Measurements from ENCODE around the gene FHIT.

FHIT gene

GRCh38 chr3:59914251-59914650 is 1337.0 kb downstream of the FHIT start:
- Mint-ChIP-seq H3K4me3 (no peak overlapping the region), H3K9me3 (no peaks in the 10 kb centered on the region), H3K27ac (no peak overlapping the region), H3K36me3 (ENCODE audit: low read depth) (no peaks in the 10 kb centered on the region), H3K27me3 (no peaks in the 10 kb centered on the region), H3K4me1 (ENCODE audit: low read depth) (peaks cover 17% of the 10 kb centered on the region)
- DNase-seq = no peak

GRCh38 chr3:59913645-59914044 is 1337.6 kb downstream of the FHIT start:
- DNase-seq = no peak
- peaks cover 11% of the 10 kb centered on the region for H3K4me1 Mint-ChIP-seq (ENCODE audit: low read depth)
- no peaks in the 10 kb centered on the region for H3K36me3 Mint-ChIP-seq (ENCODE audit: low read depth)
- no peaks in the 10 kb centered on the region for H3K27me3 Mint-ChIP-seq
- no peaks in the 10 kb centered on the region for H3K9me3 Mint-ChIP-seq
- no peak overlapping the region for H3K4me3 Mint-ChIP-seq
- no peak overlapping the region for H3K27ac Mint-ChIP-seq

- no peaks in the 10 kb centered on the region for H3K9me3 Mint-ChIP-seq
- no peak overlapping the region for H3K27ac Mint-ChIP-seq
- no peaks in the 10 kb centered on the region for H3K36me3 Mint-ChIP-seq (ENCODE audit: low read depth)
- no peak overlapping the region for H3K4me3 Mint-ChIP-seq
- no peaks in the 10 kb centered on the region for H3K27me3 Mint-ChIP-seq
- H3K4me1 Mint-ChIP-seq (ENCODE audit: low read depth) = peaks cover 3% of the 10 kb centered on the region
- DNase-seq = no peak
Measured at GRCh38 chr3:59908701-59909100, 1342.6 kb downstream of the FHIT start.

- Mint-ChIP-seq H3K9me3 (no peaks in the 10 kb centered on the region), H3K36me3 (ENCODE audit: low read depth) (no peaks in the 10 kb centered on the region), H3K27me3 (no peaks in the 10 kb centered on the region), H3K4me1 (ENCODE audit: low read depth) (peaks cover 3% of the 10 kb centered on the region), H3K27ac (no peak overlapping the region), H3K4me3 (no peak overlapping the region)
- DNase-seq = no peak
Measured at GRCh38 chr3:59908280-59908679, 1343.0 kb downstream of the FHIT start.

GRCh38 chr3:59904296-59904695 is 1347.0 kb downstream of the FHIT start:
- Mint-ChIP-seq H3K9me3 (no peaks in the 10 kb centered on the region), H3K27me3 (no peaks in the 10 kb centered on the region), H3K27ac (no peak overlapping the region), H3K36me3 (ENCODE audit: low read depth) (no peaks in the 10 kb centered on the region), H3K4me1 (ENCODE audit: low read depth) (peaks cover 3% of the 10 kb centered on the region), H3K4me3 (no peak overlapping the region)
- no peak for DNase-seq

- no peak overlapping the region for H3K27ac Mint-ChIP-seq
- no peaks in the 10 kb centered on the region for H3K36me3 Mint-ChIP-seq (ENCODE audit: low read depth)
- H3K9me3 Mint-ChIP-seq = no peaks in the 10 kb centered on the region
- no peaks in the 10 kb centered on the region for H3K27me3 Mint-ChIP-seq
- no peak for DNase-seq
- no peak overlapping the region for H3K4me3 Mint-ChIP-seq
- H3K4me1 Mint-ChIP-seq (ENCODE audit: low read depth) = peaks cover 20% of the 10 kb centered on the region
Measured at GRCh38 chr3:59899061-59899460, 1352.2 kb downstream of the FHIT start.

GRCh38 chr3:59895972-59896371 is 1355.3 kb downstream of the FHIT start:
- Mint-ChIP-seq H3K27ac (no peak overlapping the region), H3K4me1 (ENCODE audit: low read depth) (peaks cover 20% of the 10 kb centered on the region), H3K4me3 (no peak overlapping the region), H3K36me3 (ENCODE audit: low read depth) (no peaks in the 10 kb centered on the region), H3K9me3 (no peaks in the 10 kb centered on the region), H3K27me3 (no peaks in the 10 kb centered on the region)
- no peak for DNase-seq

- H3K27ac Mint-ChIP-seq = no peak overlapping the region
- H3K4me1 Mint-ChIP-seq (ENCODE audit: low read depth) = peaks cover 29% of the 10 kb centered on the region
Measured at GRCh38 chr3:59894425-59895121, 1356.7 kb downstream of the FHIT start.

GRCh38 chr3:59890639-59891038 is 1360.6 kb downstream of the FHIT start:
- H3K27me3 Mint-ChIP-seq = no peaks in the 10 kb centered on the region
- H3K4me3 Mint-ChIP-seq = no peak overlapping the region
- no peaks in the 10 kb centered on the region for H3K9me3 Mint-ChIP-seq
- no peaks in the 10 kb centered on the region for H3K36me3 Mint-ChIP-seq (ENCODE audit: low read depth)
- no peak overlapping the region for H3K27ac Mint-ChIP-seq
- no peak for DNase-seq
- H3K4me1 Mint-ChIP-seq (ENCODE audit: low read depth) = peaks cover 34% of the 10 kb centered on the region

More at GRCh38 chr3:59894425-59895121, 1356.7 kb downstream of the FHIT start:
- H3K4me3 Mint-ChIP-seq = no peak overlapping the region
- no peak for DNase-seq
- H3K36me3 Mint-ChIP-seq (ENCODE audit: low read depth) = no peaks in the 10 kb centered on the region
- no peaks in the 10 kb centered on the region for H3K9me3 Mint-ChIP-seq
- no peaks in the 10 kb centered on the region for H3K27me3 Mint-ChIP-seq

- no peaks in the 10 kb centered on the region for H3K27me3 Mint-ChIP-seq
- peaks cover 3% of the 10 kb centered on the region for H3K9me3 Mint-ChIP-seq
- DNase-seq = no peak
- H3K4me1 Mint-ChIP-seq (ENCODE audit: low read depth) = peaks cover 46% of the 10 kb centered on the region
- no peak overlapping the region for H3K27ac Mint-ChIP-seq
- H3K36me3 Mint-ChIP-seq (ENCODE audit: low read depth) = no peaks in the 10 kb centered on the region
- H3K4me3 Mint-ChIP-seq = no peak overlapping the region
Measured at GRCh38 chr3:59886790-59887189, 1364.5 kb downstream of the FHIT start.

GRCh38 chr3:59885899-59886400 is 1365.3 kb downstream of the FHIT start:
- no peak for DNase-seq
- no peaks in the 10 kb centered on the region for H3K27me3 Mint-ChIP-seq
- peaks cover 3% of the 10 kb centered on the region for H3K9me3 Mint-ChIP-seq
- H3K4me1 Mint-ChIP-seq (ENCODE audit: low read depth) = peaks cover 49% of the 10 kb centered on the region
- no peak overlapping the region for H3K27ac Mint-ChIP-seq
- no peaks in the 10 kb centered on the region for H3K36me3 Mint-ChIP-seq (ENCODE audit: low read depth)
- no peak overlapping the region for H3K4me3 Mint-ChIP-seq

- Mint-ChIP-seq H3K27me3 (no peaks in the 10 kb centered on the region), H3K4me1 (ENCODE audit: low read depth) (peaks cover 47% of the 10 kb centered on the region), H3K36me3 (ENCODE audit: low read depth) (no peaks in the 10 kb centered on the region), H3K9me3 (peaks cover 3% of the 10 kb centered on the region), H3K27ac (no peak overlapping the region), H3K4me3 (no peak overlapping the region)
- no peak for DNase-seq
Measured at GRCh38 chr3:59885101-59885500, 1366.2 kb downstream of the FHIT start.

GRCh38 chr3:59884409-59884808 is 1366.8 kb downstream of the FHIT start:
- Mint-ChIP-seq H3K4me3 (no peak overlapping the region), H3K27ac (no peak overlapping the region), H3K9me3 (peaks cover 3% of the 10 kb centered on the region), H3K36me3 (ENCODE audit: low read depth) (no peaks in the 10 kb centered on the region), H3K4me1 (ENCODE audit: low read depth) (peaks cover 44% of the 10 kb centered on the region), H3K27me3 (no peaks in the 10 kb centered on the region)
- DNase-seq = no peak

- Mint-ChIP-seq H3K27ac (no peak overlapping the region), H3K9me3 (peaks cover 3% of the 10 kb centered on the region), H3K4me3 (no peak overlapping the region), H3K27me3 (no peaks in the 10 kb centered on the region), H3K36me3 (ENCODE audit: low read depth) (no peaks in the 10 kb centered on the region), H3K4me1 (ENCODE audit: low read depth) (peaks cover 56% of the 10 kb centered on the region)
- no peak for DNase-seq
Measured at GRCh38 chr3:59882746-59883145, 1368.5 kb downstream of the FHIT start.

- Mint-ChIP-seq H3K36me3 (ENCODE audit: low read depth) (no peaks in the 10 kb centered on the region), H3K27me3 (no peaks in the 10 kb centered on the region), H3K9me3 (peaks cover 3% of the 10 kb centered on the region), H3K4me1 (ENCODE audit: low read depth) (peaks cover 44% of the 10 kb centered on the region), H3K27ac (no peak overlapping the region), H3K4me3 (no peak overlapping the region)
- no peak for DNase-seq
Measured at GRCh38 chr3:59880717-59881116, 1370.5 kb downstream of the FHIT start.

Data from activated T-cell treated with anti-CD3 and anti-CD28 coated beads, Interleukin-2, amount 50 U/mL, for 24 hours (primary cell).